Measurements from ENCODE around the gene FYN.

The FYN gene

GRCh38 chr6:111880181-111880888 lies 7.1 kb upstream of the FYN start:
- DNase-seq (ENCODE audit: low read depth in 2 of 2) = no peak

GRCh38 chr6:111875741-111876140 lies 2.5 kb upstream of the FYN start:
- DNase-seq (ENCODE audit: low read depth in 2 of 2) = no peak

DNA sequence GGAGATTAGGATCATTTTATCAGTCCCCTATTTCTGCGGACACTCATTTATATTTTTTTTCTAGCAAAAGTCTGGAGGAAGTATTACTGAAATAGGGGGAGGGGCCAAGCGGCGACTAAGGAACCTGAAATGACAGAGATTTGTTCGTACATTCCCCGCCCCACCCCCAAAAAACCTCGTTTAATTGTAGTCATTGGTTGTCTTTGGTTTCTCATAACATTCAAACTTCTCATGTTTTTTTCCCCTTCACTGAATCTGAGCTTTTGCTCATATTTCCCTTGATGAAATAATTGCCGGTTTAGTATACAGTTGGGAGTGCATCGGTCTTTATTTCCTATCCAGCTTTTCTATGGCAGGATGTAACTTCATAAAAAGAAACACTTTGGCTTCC lies 768 bp upstream of the FYN start:
- DNase-seq (ENCODE audit: low read depth in 2 of 2) = peak in 1 of 2 donors; percentile 46

GRCh38 chr6:111872401-111873177 lies 663 bp downstream of the FYN start:
- peak; percentile 46 to 57 for DNase-seq (ENCODE audit: low read depth in 2 of 2)

DNA sequence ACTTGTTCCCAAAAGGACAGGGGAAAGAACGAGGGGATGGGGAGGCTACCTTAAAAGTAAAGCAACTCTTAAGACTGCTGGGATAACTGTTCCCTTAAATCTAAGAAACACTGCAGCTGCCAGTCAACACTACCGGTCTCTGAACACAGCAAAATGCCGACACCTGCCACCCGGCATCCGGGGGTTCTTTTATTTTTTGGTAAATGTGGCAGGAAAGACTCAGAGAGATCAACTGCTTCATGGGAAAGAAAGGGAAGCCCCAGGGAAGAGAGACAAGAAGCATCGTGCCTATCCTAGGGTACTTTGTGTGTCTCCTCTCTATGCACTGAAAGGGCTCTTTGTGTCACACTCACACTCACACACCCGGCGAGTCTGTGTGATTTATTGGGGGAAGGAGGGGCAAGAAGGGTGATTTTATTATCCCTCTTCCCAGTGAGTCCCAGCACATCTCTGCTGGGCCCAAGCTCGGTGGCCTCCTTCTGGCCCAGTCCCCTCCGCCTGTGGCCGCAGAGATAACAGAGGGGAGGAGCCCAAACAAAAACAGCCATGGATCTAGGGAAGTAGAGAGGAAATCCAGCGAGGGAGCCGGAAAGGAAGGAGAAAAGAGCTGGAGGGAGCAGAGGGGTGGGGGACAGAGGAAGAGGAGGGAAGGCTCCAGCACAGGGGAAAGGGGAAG lies 1.4 kb downstream of the FYN start:
- DNase-seq (ENCODE audit: low read depth in 2 of 2) = no peak

DNA sequence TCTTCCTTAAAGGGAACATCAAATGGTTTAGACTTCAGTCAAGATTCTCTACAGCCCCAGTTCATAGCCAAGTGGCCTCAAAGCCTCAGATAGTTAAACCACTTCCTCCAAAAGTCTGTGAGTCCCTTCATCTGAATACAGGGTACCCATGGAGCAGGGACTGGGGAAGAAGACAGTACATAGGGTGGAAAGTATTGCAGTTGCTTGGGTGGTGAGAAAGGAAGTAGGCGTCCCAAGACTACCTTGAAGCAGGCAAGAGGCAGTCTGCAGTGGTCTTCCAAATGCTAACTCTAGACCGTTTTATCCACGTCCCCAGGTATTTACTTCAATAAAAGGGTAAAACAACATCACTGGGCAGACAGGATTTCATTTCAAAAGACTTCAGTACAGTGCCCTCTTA lies 2.0 kb downstream of the FYN start:
- DNase-seq (ENCODE audit: low read depth in 2 of 2) = no peak

DNA sequence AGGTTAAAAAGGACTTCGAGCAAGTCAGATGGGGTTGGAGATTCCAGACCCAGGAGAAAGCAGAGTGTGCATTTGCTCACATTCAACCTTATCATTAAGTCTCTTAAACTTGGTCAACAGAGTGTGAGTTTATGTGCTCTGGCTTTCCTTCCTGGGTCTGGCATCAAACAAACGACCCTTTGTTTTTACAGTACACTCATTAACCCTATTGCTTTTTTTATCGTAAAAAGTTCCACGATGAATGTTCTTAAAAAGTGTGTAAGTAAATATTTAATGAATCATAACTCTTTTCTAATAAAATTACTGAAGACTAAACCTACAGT lies 2.5 kb downstream of the FYN start:
- no peak for DNase-seq (ENCODE audit: low read depth in 2 of 2)

DNA sequence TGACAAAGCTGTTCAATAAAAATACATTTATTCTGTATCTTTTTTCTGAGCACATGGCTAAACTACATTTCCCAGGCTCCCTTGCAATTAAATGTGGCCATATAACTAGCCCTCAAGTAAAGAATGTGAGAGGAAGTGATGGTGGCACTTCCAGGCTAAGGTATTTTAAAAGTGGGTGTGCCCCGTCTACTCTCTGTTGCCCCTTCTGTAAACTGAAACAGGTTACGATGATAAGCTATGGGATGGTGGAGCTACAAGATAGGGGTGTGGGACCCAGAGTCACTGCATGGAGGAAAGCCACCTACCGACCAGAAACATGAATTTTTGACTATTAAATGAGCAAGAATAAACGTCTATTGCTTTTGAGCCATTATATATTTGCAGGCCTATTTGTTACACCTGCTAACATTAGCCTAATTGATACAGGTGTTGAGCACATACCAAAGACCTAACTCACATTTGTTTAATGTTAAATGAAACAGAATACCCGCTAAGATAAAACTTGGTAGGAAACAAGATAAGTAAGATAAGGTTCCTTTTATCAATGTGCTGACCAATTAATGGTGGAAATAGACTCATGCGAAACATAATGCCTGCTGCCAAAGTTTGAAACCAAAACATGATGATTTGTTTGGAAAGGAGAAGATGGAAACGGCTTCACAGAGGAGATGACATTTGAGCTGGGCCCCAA lies 3.1 kb downstream of the FYN start:
- DNase-seq (ENCODE audit: low read depth in 2 of 2) = no peak

- DNase-seq (ENCODE audit: low read depth in 2 of 2) = no peak
Observed at GRCh38 chr6:111866857-111867256, 6.4 kb downstream of the FYN start.

GRCh38 chr6:111865909-111866546 lies 7.2 kb downstream of the FYN start:
- no peak for DNase-seq (ENCODE audit: low read depth in 2 of 2)

DNA sequence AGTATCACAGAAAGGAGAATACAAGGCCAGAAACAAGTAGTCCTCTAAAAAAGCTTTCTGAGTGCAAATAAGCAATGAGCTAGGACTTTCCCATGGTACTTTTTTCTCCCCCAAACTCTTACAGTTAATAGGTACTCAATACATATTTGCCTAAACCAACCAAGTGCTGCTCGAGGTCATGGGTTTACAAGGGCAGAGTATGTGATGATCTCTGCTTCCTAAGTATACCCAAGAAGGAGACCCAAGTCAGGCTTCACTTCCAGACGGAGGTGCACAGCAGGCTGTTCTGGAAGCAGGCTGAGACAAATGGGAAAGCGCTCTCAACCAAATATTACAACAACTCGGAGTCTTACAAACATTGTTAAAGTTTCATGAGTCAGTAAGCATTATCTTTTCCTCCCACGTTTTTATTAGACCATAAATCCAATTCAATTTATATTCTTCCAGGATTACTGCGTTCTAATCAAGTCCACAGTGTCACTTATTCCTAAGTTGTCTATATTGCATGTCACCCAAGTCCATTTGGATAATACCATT lies 8.1 kb downstream of the FYN start:
- DNase-seq (ENCODE audit: low read depth in 2 of 2) = no peak

DNA sequence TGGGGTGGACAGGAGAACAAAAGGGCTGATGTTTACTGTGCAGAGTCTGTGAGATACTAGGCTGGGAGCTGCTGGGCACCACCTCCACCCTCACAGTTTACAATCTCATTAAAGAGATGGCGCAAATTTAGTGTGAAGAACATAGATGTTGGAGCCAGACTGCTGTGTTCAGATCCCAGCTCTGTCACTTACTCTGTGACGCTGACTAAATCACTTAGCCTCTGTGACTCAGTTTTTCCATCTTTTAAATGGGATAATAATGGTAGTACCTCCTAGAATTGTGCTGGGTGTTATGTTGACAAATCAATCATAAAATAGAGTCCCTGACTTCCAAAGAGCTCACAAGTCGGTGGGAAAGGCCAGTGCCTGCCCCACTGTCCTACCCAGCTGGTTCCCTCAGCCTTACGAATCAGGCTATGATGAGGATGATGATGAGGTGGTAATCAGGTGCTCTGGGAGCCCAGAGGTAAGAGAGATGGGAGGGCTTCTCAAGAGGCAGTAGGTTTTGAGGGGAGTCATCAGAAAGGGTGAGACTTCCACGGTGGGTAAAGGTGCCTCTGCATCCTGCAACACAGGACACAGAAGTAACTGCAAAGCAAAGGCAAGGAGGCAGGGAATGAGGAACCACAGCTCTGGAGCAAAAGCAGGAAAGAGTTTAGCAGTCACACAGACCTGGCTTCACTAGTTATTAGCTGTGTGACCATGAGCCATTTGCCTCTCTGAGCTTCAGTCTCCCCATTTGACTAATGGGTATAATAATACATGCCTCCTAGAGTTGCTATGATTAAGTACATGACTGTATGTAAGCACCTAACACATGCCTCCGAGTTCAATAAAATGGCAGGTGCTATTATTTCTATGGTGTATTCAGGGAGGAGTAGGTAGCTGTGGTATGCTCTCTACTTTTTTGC lies 8.9 kb downstream of the FYN start:
- DNase-seq (ENCODE audit: low read depth in 2 of 2) = no peak

DNA sequence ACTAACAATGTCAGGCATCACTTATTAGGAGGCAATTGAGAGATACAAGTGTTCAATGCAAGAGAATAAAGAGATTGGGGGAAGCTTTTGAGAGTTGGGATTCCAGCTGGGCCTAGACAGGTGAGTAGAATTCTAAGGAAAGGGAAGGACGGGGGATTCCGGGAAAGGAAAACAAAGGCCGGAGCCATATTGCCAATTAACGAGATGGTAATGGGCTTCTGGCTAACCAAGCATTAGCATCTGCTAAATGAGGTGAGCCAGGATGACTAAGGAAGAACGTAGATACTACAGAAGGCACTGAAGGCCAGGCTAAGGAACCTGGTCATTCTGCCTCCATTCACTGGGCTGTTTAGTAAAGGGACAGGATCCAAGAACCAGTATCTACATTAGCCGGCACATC lies 10.5 kb downstream of the FYN start:
- no peak for DNase-seq (ENCODE audit: low read depth in 2 of 2)

- no peak for DNase-seq (ENCODE audit: low read depth in 2 of 2)
Observed at GRCh38 chr6:111862314-111862713, 10.9 kb downstream of the FYN start.

DNA sequence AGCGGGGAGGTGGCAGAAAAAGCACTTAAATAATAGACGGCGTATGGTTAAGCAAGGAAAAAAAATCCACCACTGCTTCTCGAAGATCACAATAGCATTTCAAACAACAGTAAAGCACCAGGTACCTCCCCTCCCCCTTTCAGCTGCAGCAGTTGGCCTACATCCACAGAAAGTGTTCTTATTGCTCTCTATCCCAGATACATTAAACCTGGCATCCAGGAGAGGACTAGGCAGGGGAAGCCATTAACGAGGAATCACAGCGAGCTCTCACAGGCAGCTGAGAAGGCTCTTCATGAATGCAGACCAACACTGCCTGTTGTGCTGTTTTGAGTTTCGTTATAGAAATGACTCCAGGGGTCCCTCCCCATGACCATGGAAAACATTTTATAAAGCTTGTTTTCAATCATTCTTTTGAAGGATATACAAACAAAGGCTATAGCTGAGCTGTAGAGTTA lies 11.8 kb downstream of the FYN start:
- no peak for DNase-seq (ENCODE audit: low read depth in 2 of 2)

DNA sequence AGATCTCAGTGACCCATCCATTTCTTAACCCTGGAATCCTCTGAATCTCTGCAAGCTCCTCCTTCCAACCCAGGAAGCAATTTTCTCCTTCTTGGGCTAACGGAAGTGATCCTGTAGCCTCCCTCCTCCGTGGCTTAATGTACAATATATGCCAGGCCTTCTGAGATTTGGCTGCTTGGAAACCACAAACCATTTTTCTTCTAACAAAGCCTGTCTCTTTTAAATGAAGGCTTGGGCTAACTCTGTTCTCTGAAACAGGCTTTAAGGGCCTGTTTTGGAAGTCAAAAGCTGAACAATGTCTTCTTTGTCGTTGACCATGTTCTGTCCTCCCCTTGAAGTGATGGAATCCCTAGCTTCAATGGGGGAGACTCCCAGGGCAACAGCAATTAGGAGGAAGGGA lies 14.9 kb downstream of the FYN start:
- no peak for DNase-seq (ENCODE audit: low read depth in 2 of 2)

DNA sequence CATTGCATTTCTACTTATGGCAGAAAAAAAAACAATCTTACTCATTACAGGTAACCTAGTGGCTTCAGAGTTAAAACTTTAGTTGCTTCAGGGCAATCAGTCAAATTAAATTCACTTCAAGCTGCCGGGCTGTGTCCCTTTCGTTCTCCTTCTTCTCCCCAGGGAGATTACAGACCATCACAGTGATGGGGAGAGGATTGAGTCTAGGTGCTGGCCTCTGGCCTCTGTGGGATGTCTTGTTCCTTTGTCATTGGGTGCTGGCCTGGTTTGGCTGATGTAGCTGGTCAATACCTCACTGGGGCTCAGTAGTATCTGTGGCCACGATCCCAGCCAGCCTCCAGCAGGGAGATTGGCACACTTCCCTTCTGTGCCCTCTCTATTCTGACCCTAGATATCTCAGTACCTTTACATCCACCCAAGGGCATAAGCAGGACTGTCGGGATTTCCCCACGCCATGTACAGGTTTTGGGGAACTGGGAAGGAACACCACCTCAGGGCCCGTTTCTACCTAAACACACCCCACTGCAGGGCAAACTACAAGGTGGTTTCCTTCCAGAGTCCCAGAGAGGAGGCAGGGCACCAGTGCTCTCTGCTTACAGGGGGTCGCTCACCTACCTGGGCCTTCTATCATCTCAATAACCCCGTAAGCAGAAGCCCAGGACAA lies 15.4 kb downstream of the FYN start:
- DNase-seq (ENCODE audit: low read depth in 2 of 2) = no peak

DNA sequence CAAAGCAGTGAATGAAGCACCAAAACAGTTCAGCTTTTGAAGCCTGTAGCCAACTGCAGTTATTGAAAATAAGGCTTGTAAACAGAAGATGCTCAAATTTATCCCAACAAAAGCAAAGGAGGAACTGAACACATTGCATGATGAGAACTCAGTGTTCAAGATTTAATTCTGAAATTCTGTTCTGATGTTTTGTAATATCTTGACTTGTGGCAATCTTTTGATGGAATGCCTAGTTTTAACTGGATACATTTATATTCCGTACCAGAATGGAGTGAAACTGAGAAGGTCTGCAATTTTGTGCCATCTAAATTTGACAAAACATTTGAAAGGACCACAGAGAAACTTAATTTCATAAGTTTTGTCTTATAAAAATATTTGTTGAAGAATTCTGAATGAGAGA lies 17.5 kb downstream of the FYN start:
- no peak for DNase-seq (ENCODE audit: low read depth in 2 of 2)

GRCh38 chr6:111854683-111855082 lies 18.6 kb downstream of the FYN start:
- DNase-seq (ENCODE audit: low read depth in 2 of 2) = no peak

DNA sequence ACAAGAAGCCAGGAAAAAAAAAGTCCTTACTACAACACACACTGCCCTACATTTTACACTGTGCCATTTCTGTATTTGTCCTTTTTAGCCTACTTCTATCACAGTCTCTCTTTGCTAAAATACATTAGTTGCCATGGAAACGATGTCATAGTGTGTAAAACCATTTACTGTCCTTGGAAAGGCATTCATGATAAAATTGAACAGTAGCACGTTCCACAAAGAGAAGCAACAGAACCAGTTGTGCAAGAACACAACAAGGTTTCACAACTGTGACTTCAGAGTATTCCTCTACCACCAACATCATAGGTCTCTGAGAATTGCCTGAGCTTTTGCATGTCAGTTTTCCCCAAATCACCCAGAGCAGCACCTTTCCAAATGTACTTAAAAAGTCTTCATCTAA lies 20.5 kb downstream of the FYN start:
- no peak for DNase-seq (ENCODE audit: low read depth in 2 of 2)

All from stimulated activated CD4-positive, alpha-beta T cell treated with anti-CD3 and anti-CD28 coated beads, Interleukin-1b, Interleukin-23, amount 100 ng/mL, for 1 hour (primary cell).